ENCODE results near the gene SNUPN.
"Not testable (repeated sequence)": the region's sequence is repeated elsewhere in the genome, so short reads cannot be mapped to it uniquely, and the experiment has no call there.

SNUPN gene

GRCh38 chr15:75570126-75570845, 55.2 kb downstream of the SNUPN start:
- Histone ChIP-seq H3K4me1 (ENCODE audit: insufficient read depth, low read length, severe bottlenecking) (no peaks in the 10 kb centered on the region), H3K27me3 (ENCODE audit: insufficient read depth, low read length) (no peaks in the 10 kb centered on the region), H3F3A (ENCODE audit: insufficient read depth, low read length) (peaks cover 4% of the 10 kb centered on the region; the same call in 1 of the 2 replicates), H3K9me3 (ENCODE audit: low read length) (no peaks in the 10 kb centered on the region), H3K4me2 (ENCODE audit: low read length) (no peak overlapping the region), H4K20me1 (ENCODE audit: insufficient read depth, low read length) (no peaks in the 10 kb centered on the region), H2AFZ (ENCODE audit: low read length) (no peak overlapping the region), H3K79me2 (ENCODE audit: insufficient read depth, low read length) (peaks cover 47% of the 10 kb centered on the region), H3K27ac (ENCODE audit: low read depth, low read length, poor library complexity, severe bottlenecking) (no peak overlapping the region), H3K9me2 (ENCODE audit: low read depth, low read length) (no peaks in the 10 kb centered on the region), H3K9ac (ENCODE audit: low read length) (no peak overlapping the region), H3K36me3 (ENCODE audit: insufficient read depth, low read length) (peaks cover 14% of the 10 kb centered on the region), H3K4me3 (ENCODE audit: low read depth, low read length, poor library complexity, severe bottlenecking) (no peak overlapping the region)
- TF ChIP-seq EZH2 (IDR thresholded peaks at IDR 0.05; ENCODE audit: borderline replicate concordance, low read length): no peak
- TF ChIP-seq CTCF (IDR thresholded peaks at IDR 0.05; ENCODE audit: low read length): no peak

GRCh38 chr15:75565062-75565970, 60.2 kb downstream of the SNUPN start:
- Histone ChIP-seq H3K36me3 (ENCODE audit: insufficient read depth, low read length) (peaks cover 7% of the 10 kb centered on the region; the same call in 1 of the 2 replicates), H3K9ac (ENCODE audit: low read length) (no peak overlapping the region), H3K27ac (ENCODE audit: low read depth, low read length, poor library complexity, severe bottlenecking) (no peak overlapping the region), H3K79me2 (ENCODE audit: insufficient read depth, low read length) (peaks cover 20% of the 10 kb centered on the region), H3K4me2 (ENCODE audit: low read length) (no peak overlapping the region), H3K9me3 (ENCODE audit: low read length) (no peaks in the 10 kb centered on the region), H3K4me1 (ENCODE audit: insufficient read depth, low read length, severe bottlenecking) (no peaks in the 10 kb centered on the region), H3K9me2 (ENCODE audit: low read depth, low read length) (no peaks in the 10 kb centered on the region), H3F3A (ENCODE audit: insufficient read depth, low read length) (peaks cover 4% of the 10 kb centered on the region; the same call in 1 of the 2 replicates), H4K20me1 (ENCODE audit: insufficient read depth, low read length) (no peaks in the 10 kb centered on the region), H3K4me3 (ENCODE audit: low read depth, low read length, poor library complexity, severe bottlenecking) (no peak overlapping the region), H2AFZ (ENCODE audit: low read length) (no peak overlapping the region), H3K27me3 (ENCODE audit: insufficient read depth, low read length) (no peaks in the 10 kb centered on the region)
- TF ChIP-seq CTCF (IDR thresholded peaks at IDR 0.05; ENCODE audit: low read length) (no peak), EZH2 (IDR thresholded peaks at IDR 0.05; ENCODE audit: borderline replicate concordance, low read length) (no peak)

- Histone ChIP-seq H3K9me2 (ENCODE audit: low read depth, low read length) (no peaks in the 10 kb centered on the region), H3F3A (ENCODE audit: insufficient read depth, low read length) (peaks cover 4% of the 10 kb centered on the region; the same call in 1 of the 2 replicates), H3K36me3 (ENCODE audit: insufficient read depth, low read length) (no peaks in the 10 kb centered on the region), H3K27me3 (ENCODE audit: insufficient read depth, low read length) (no peaks in the 10 kb centered on the region), H2AFZ (ENCODE audit: low read length) (no peak overlapping the region), H3K9ac (ENCODE audit: low read length) (no peak overlapping the region), H3K4me2 (ENCODE audit: low read length) (no peak overlapping the region), H4K20me1 (ENCODE audit: insufficient read depth, low read length) (no peaks in the 10 kb centered on the region), H3K4me1 (ENCODE audit: insufficient read depth, low read length, severe bottlenecking) (no peaks in the 10 kb centered on the region), H3K79me2 (ENCODE audit: insufficient read depth, low read length) (peaks cover 11% of the 10 kb centered on the region), H3K27ac (ENCODE audit: low read depth, low read length, poor library complexity, severe bottlenecking) (no peak overlapping the region), H3K9me3 (ENCODE audit: low read length) (no peaks in the 10 kb centered on the region), H3K4me3 (ENCODE audit: low read depth, low read length, poor library complexity, severe bottlenecking) (no peak overlapping the region)
- TF ChIP-seq CTCF (IDR thresholded peaks at IDR 0.05; ENCODE audit: low read length) (no peak), EZH2 (IDR thresholded peaks at IDR 0.05; ENCODE audit: borderline replicate concordance, low read length) (no peak)
Observed at GRCh38 chr15:75561888-75562287, 63.6 kb downstream of the SNUPN start.

- not testable (repeated sequence) for H3F3A ChIP-seq (ENCODE audit: insufficient read depth, low read length); H3K4me2 ChIP-seq (ENCODE audit: low read length); H3K79me2 ChIP-seq (ENCODE audit: insufficient read depth, low read length); H3K36me3 ChIP-seq (ENCODE audit: insufficient read depth, low read length); H3K4me1 ChIP-seq (ENCODE audit: insufficient read depth, low read length, severe bottlenecking); H3K9me3 ChIP-seq (ENCODE audit: low read length); H2AFZ ChIP-seq (ENCODE audit: low read length); H4K20me1 ChIP-seq (ENCODE audit: insufficient read depth, low read length); H3K27ac ChIP-seq (ENCODE audit: low read depth, low read length, poor library complexity, severe bottlenecking); H3K9me2 ChIP-seq (ENCODE audit: low read depth, low read length); H3K27me3 ChIP-seq (ENCODE audit: insufficient read depth, low read length); H3K9ac ChIP-seq (ENCODE audit: low read length); H3K4me3 ChIP-seq (ENCODE audit: low read depth, low read length, poor library complexity, severe bottlenecking)
Observed at GRCh38 chr15:75559360-75559759, 66.2 kb downstream of the SNUPN start.

GRCh38 chr15:75558955-75559354, 66.6 kb downstream of the SNUPN start:
- not testable (repeated sequence) for H3K9me2 ChIP-seq (ENCODE audit: low read depth, low read length); H3K4me3 ChIP-seq (ENCODE audit: low read depth, low read length, poor library complexity, severe bottlenecking); H3K9me3 ChIP-seq (ENCODE audit: low read length); H3K4me1 ChIP-seq (ENCODE audit: insufficient read depth, low read length, severe bottlenecking); H3K9ac ChIP-seq (ENCODE audit: low read length); H3K27me3 ChIP-seq (ENCODE audit: insufficient read depth, low read length); H2AFZ ChIP-seq (ENCODE audit: low read length); H3F3A ChIP-seq (ENCODE audit: insufficient read depth, low read length); H3K27ac ChIP-seq (ENCODE audit: low read depth, low read length, poor library complexity, severe bottlenecking); H3K36me3 ChIP-seq (ENCODE audit: insufficient read depth, low read length); H3K79me2 ChIP-seq (ENCODE audit: insufficient read depth, low read length); H4K20me1 ChIP-seq (ENCODE audit: insufficient read depth, low read length); H3K4me2 ChIP-seq (ENCODE audit: low read length)
